Subcutaneous abdominal adipose tissue (tissue), 5 donors: ENCODE results near the gene EPS8.

ENCODE experiments used
- H3K27ac ChIP-seq: one replicate; pipeline ENCODE4 v1.7.0; 2013; ENCODE audit warnings: low read depth, mild to moderate bottlenecking, inconsistent platforms, low read length, moderate library complexity
- H3K27me3 ChIP-seq, 5 donors: one replicate each; pipeline ENCODE4 v1.7.0; 2013; ENCODE audit warnings: low read length in 5 of 5, inconsistent platforms in 1 of 5; ENCODE audit not compliant: control insufficient read depth in 5 of 5, insufficient read depth in 4 of 5
- H3K36me3 ChIP-seq, 5 donors: one replicate each; pipeline ENCODE4 v1.7.0; 2013; ENCODE audit warnings: low read length in 5 of 5; ENCODE audit not compliant: control insufficient read depth in 5 of 5, insufficient read depth in 5 of 5
- H3K4me1 ChIP-seq, 5 donors: one replicate each; pipeline ENCODE4 v1.7.0; 2013; ENCODE audit warnings: low read length in 5 of 5, mild to moderate bottlenecking in 3 of 5, moderate library complexity in 1 of 5; ENCODE audit not compliant: control insufficient read depth in 5 of 5, insufficient read depth in 5 of 5
- H3K4me3 ChIP-seq, 5 donors: one replicate each; pipeline ENCODE4 v1.7.0; 2013; ENCODE audit warnings: low read length in 5 of 5, low read depth in 1 of 5
- H3K9ac ChIP-seq, 5 donors: one replicate each; pipeline ENCODE4 v1.7.0; 2013; ENCODE audit warnings: low read length in 5 of 5, mild to moderate bottlenecking in 4 of 5, moderate library complexity in 3 of 5
- H3K9me3 ChIP-seq, 5 donors: one replicate each; pipeline ENCODE4 v1.7.0; 2013; ENCODE audit warnings: low read length in 5 of 5; ENCODE audit not compliant: control insufficient read depth in 5 of 5
- donor health status: healthy.
- donor health status: healthy.
- donor health status: healthy.
- donor health status: healthy.
- donor health status: healthy.

Gene EPS8

DNA sequence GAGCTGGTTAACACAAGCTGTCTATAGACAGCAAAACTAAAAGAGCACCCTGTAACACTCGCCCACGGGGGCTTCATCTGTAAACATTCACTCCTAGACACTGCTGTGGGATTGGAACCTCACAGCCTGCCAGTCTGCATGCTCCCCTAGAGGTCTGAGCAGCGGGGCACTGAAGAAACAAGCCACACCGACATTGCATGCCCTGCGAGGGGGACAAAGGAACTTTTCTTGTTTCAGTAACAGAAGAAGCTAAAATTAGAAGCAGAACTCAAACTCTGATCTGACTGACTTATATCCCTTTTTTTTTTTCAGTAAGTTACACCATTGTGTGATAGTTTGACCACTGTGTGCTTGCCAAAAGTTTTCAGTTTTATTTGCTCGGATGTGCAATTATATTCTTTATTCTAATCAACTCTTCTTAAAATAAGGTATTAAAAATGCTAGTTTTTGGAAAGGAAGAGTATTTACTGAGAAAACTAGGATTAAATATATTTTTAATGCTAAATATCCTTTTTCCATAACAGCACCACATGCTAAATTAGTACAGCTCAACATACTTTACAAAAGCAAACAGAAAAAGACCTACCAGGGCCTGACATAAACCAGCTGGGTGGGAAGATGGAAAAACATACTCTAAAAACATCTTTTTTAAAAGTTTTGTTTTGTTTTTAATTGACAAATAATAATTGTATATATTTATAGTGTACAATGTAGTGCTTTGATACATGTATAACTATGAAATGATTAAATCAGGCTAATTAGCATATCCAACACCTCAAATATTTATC is 100.2 kb downstream of the EPS8 start:
- Histone ChIP-seq H3K4me1 (peaks cover 0 to 42% (median 30%) of the 10 kb centered on the region in 5 donors), H3K27me3 (no peaks in the 10 kb centered on the region), H3K27ac (peak overlapping the region; percentile 78), H3K9ac (peak overlapping the region in 2 of 5 donors; percentile 4 to 13), H3K9me3 (no peaks in the 10 kb centered on the region), H3K36me3 (peaks cover 0 to 9% (median 0%) of the 10 kb centered on the region in 5 donors), H3K4me3 (peak overlapping the region; percentile 38 to 69 (median 47))

DNA sequence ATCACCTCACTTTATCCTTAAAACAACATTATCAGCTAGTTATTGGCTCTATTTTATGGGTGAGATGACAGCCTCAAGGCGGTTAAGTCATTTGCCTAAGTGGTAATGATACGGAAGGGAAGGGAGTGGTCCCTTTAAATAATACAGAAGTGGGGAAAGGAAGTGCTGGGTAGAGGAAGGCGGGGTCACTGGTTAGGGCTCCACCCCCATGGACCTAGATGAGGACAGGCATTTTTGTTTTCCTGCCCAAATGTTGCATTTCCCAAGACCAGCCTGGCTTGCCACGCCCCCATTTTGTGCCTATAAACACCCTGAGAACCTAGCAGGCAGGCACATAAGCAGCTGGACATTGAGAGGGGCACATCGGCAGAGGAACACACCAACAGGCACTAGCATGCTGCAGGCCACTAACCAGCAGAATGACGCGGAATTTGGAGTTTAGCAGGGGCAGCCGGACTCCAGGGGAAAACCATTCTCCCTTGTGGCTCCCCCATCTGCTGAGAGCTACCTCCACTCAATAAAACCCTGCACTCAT is 100.9 kb downstream of the EPS8 start:
- H3K4me1 ChIP-seq = peaks cover 0 to 41% (median 30%) of the 10 kb centered on the region in 5 donors
- H3K9me3 ChIP-seq = no peaks in the 10 kb centered on the region
- no peaks in the 10 kb centered on the region for H3K27me3 ChIP-seq
- H3K9ac ChIP-seq = peak overlapping the region in 1 of 5 donors; percentile 4
- peak overlapping the region; percentile 38 to 69 (median 47) for H3K4me3 ChIP-seq
- H3K27ac ChIP-seq = peak overlapping the region; percentile 78
- H3K36me3 ChIP-seq = peaks cover 0 to 7% (median 0%) of the 10 kb centered on the region in 5 donors

DNA sequence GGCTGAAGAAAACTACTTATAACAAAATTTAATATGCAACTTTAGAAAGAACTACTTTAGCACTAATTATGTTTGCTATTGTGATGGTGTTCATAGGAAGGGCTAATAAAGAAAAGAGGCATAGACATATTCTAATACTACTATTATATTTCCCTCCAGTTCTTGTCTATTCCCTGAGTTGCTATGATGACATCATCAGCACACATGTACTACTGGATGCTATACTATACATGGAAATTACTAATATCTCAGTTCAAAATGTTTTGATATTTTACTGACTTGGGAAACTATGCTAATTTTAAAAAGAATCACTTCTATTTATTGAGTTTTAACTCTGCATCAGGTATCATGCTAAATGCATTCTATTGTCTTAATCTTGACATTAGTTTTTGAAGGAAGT is 101.6 kb downstream of the EPS8 start:
- peak overlapping the region; percentile 78 for H3K27ac ChIP-seq
- H3K9ac ChIP-seq = no peak overlapping the region
- H3K4me1 ChIP-seq = peaks cover 0 to 35% (median 30%) of the 10 kb centered on the region in 5 donors
- H3K4me3 ChIP-seq = peak overlapping the region in 1 of 5 donors; percentile 49
- peaks cover 0 to 5% (median 0%) of the 10 kb centered on the region in 5 donors for H3K36me3 ChIP-seq
- H3K27me3 ChIP-seq = no peaks in the 10 kb centered on the region
- no peaks in the 10 kb centered on the region for H3K9me3 ChIP-seq

DNA sequence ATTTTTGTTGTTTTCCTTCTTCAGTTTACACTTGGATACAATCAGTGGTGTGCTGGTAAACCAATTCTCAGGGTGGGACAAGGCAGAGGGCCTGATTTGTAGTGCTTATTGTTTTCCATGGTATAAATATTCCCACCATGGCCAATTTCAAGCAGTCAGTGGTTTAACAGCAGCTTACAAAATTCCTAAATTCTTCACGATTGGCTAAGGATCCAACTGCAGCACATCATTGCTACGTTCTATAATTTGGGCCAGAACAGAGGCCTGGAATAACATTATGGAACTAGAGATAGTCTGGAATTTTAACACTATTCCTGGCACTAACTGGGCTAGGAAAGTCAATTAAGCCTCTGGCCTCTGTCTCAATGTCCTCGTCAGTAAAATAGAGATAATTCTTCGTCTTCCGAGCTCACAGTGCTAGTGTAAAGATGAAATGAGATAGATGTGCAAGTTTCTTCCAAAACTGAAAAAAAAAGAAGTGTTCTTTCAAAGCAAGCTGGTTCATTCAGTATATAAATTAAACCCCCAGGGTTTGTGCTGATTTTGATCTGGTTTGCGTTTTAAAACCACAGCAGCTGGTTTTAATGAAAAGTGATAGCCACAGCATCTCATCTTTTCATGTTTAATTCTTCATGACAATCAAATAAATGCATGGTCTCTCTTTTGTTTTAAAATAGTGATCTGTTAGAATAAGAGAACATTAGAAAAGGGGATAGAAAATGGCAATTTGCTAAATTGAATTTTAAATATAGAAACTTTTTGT is 104.1 kb downstream of the EPS8 start:
- peak overlapping the region; percentile 2 for H3K27ac ChIP-seq
- peaks cover 0 to 27% (median 20%) of the 10 kb centered on the region in 5 donors for H3K4me1 ChIP-seq
- no peak overlapping the region for H3K4me3 ChIP-seq
- no peaks in the 10 kb centered on the region for H3K27me3 ChIP-seq
- H3K9ac ChIP-seq = peak overlapping the region in 1 of 5 donors; percentile 11
- H3K9me3 ChIP-seq = no peaks in the 10 kb centered on the region
- peaks cover 0 to 5% (median 0%) of the 10 kb centered on the region in 5 donors for H3K36me3 ChIP-seq

DNA sequence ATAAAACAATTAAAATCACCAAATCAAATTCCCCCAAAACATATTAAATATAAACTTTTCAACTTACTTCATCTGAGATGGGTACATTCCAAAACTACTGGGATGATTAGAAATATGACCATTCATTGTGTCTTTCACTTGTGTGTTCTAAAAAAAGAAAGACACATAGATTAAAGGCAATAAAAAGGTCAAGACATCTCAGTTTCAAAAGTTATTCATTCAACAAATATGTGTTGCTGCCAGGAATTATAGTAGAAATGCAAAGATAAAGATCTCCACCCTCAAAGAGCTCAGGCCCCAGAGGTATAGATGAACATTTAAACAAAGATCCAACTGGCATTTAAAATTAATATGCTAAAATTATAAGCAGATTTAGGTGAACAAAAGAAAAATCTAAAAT is 106.4 kb downstream of the EPS8 start:
- H3K36me3 ChIP-seq = peaks cover 0 to 10% (median 0%) of the 10 kb centered on the region in 5 donors
- H3K27ac ChIP-seq = no peak overlapping the region
- H3K4me3 ChIP-seq = no peak overlapping the region
- no peak overlapping the region for H3K9ac ChIP-seq
- H3K4me1 ChIP-seq = peaks cover 0 to 6% (median under 1%) of the 10 kb centered on the region in 5 donors
- no peaks in the 10 kb centered on the region for H3K27me3 ChIP-seq
- H3K9me3 ChIP-seq = no peaks in the 10 kb centered on the region

DNA sequence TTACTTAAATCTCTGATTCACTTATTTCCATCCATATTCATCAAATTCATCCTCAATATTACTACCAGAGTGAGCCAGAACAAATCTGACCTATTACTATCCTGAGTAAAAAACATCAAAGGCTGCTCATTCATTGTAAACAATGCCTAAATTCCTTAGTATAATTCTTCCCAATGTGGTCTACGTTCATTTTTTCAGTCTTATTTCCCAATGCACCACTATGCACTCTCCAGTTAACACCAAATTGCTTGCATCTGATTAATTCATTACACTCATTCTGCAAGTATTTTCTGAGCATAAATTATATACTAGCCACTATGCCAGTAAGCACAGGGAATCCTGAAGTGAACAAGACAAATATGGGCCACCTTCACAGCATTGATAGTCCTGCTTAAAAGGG is 110.0 kb downstream of the EPS8 start:
- Histone ChIP-seq H3K4me3 (no peak overlapping the region), H3K4me1 (peaks cover 0 to 4% (median 0%) of the 10 kb centered on the region in 5 donors), H3K27me3 (no peaks in the 10 kb centered on the region), H3K36me3 (peaks cover 0 to 6% (median 0%) of the 10 kb centered on the region in 5 donors), H3K9ac (no peak overlapping the region), H3K9me3 (no peaks in the 10 kb centered on the region), H3K27ac (no peak overlapping the region)

DNA sequence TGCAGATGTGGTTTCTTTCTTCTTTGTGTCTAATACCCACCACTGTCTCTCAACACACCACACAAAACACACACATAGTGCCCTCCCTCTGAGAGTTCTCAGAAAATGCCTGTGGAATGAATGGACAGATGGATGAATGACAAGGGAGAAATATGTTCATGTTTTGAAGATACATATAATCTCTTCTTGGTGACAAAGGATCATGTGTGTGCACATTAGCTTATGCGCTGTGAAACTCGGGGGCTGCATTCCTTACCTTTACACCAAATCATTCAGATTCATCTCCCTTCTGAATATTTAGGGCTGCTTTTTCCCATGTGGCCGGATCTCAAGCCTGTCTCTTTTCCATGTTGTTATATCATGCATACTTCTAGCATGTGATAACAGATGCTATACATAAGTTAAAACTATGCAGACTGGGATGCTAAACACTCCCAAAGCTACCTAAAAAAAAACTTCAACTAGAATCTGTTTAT is 111.4 kb downstream of the EPS8 start:
- no peak overlapping the region for H3K4me3 ChIP-seq
- peaks cover 0 to 6% (median 0%) of the 10 kb centered on the region in 5 donors for H3K36me3 ChIP-seq
- no peak overlapping the region for H3K27ac ChIP-seq
- no peaks in the 10 kb centered on the region for H3K9me3 ChIP-seq
- peaks cover 0 to 11% (median 4%) of the 10 kb centered on the region in 5 donors for H3K4me1 ChIP-seq
- H3K27me3 ChIP-seq = no peaks in the 10 kb centered on the region
- no peak overlapping the region for H3K9ac ChIP-seq

DNA sequence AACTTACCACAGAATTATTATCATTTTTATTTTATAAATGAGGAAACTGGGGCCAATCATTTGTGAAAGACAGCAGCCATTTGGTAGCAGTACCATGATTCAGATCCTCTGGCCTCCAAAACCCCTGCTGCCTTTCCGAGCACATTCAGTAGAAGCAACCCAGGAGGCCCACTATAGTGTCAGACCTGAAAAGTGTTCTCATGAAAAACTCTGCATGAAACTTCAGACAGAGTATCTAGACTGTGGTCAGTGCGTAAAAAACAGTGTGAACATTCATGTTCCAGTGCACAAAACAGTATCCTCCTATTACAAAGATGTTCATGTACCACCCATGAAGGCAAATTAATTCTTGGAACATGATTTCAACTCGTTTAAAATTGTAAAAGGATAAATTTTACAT is 112.0 kb downstream of the EPS8 start:
- Histone ChIP-seq H3K27me3 (no peaks in the 10 kb centered on the region), H3K4me3 (no peak overlapping the region), H3K9ac (no peak overlapping the region), H3K9me3 (no peaks in the 10 kb centered on the region), H3K36me3 (peaks cover 0 to 6% (median 0%) of the 10 kb centered on the region in 5 donors), H3K4me1 (peaks cover 0 to 16% (median 7%) of the 10 kb centered on the region in 5 donors), H3K27ac (no peak overlapping the region)

DNA sequence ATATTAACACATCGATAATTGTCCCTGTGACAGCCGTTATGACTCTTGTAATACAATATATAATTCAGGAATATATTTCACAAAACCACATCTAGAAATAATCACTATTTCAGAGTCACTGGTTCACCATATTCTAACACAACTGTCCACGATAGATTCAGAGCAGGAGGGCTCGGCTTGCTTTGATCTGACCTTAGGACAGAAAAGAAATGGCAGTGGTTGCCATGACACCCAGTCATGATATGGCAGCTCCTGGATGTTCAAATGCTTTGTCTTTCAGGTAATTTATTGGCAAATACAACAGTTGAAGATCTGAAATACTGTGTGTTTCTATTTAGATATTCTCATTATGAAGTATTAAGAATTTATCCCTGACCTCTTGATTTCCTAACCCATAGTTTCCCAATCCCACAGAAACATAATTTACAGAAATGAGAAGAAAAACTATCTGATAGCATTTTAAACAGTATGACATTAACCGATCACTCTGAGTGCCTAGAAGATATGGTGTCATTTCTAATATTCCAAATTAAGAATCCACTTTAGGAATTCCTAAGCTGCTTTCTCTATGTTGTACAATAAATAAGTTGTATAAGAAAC is 116.4 kb downstream of the EPS8 start:
- Histone ChIP-seq H3K27me3 (no peaks in the 10 kb centered on the region), H3K9me3 (no peaks in the 10 kb centered on the region), H3K27ac (peak overlapping the region; percentile 7)

More for the DNA sequence above, 116.4 kb downstream of the EPS8 start:
- H3K9ac ChIP-seq = no peak overlapping the region
- H3K4me1 ChIP-seq = peaks cover 0 to 38% (median 12%) of the 10 kb centered on the region in 5 donors
- H3K36me3 ChIP-seq = peaks cover 0 to 7% (median 4%) of the 10 kb centered on the region in 5 donors
- no peak overlapping the region for H3K4me3 ChIP-seq
